Measurements from ENCODE around the gene MYL3. TPM values are rescaled to one million over a fixed set of nuclear protein-coding genes. Genes with fewer than 3 reads are reported as not detected.

Gene MYL3
- polyA plus RNA-seq, 1 donor (not counting 4 experiments of a cell fraction or from before 2014, with no cell fraction given) = not detected

DNA sequence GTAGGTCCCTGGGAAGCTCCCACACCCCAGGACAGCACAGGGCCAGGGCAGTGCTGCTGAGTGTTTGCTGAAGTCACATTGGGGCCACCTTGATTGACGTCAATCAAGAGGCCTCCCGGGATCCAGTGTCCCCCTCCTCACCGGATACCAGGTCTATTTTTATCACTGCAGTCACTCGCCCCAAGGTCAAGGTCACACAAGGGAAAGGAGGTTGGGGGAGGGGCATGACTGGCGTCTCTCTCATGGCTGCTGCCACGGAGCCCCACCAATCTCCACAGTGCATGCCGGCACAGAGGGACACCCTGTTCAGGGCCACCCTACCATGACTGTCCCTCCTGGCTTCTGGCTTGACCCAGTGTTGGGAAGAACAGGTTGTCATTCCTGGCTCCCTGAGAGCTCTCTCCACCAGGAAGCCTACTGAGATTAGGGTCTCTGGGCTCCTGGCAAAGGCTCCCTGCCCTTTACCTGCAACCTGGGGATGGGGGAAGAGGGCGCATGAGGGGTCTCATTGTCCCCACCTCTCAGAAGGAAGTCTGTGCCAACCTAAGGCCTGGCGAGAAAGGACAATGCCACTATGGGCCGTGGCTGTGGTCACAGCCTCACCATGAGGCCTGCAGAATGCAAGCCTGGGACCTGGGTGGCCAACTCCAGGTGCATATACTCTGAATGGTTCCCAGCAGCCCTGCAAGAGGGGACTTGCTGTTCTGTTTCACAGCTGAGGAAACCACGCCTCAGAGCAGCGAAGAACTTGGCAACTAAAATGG is 1.5 kb downstream of the MYL3 start:
- Histone ChIP-seq H3K36me3 (ENCODE audit: control insufficient read depth in 2 of 2, extremely low read depth in 1 of 2, insufficient read depth in 2 of 2, low read length in 2 of 2) (no peaks in the 10 kb centered on the region), H3K4me1 (ENCODE audit: control insufficient read depth, extremely low read depth, insufficient read depth, low read length) (no peaks in the 10 kb centered on the region), H3K9me1 (ENCODE audit: control insufficient read depth, extremely low read depth, insufficient read depth, low read length) (no peaks in the 10 kb centered on the region), H3K4me3 (ENCODE audit: control insufficient read depth in 2 of 3, extremely low read depth in 1 of 3, insufficient read depth in 2 of 3, low read depth in 1 of 3, low read length in 3 of 3) (no peak overlapping the region), H3K79me2 (ENCODE audit: control insufficient read depth, insufficient read depth, low read length) (no peaks in the 10 kb centered on the region), H3K9me3 (ENCODE audit: control insufficient read depth, low read depth, low read length) (no peaks in the 10 kb centered on the region), H3K4me2 (ENCODE audit: control insufficient read depth, extremely low read depth, insufficient read depth, low read depth, low read length) (no peak overlapping the region), H3K27me3 (ENCODE audit: control insufficient read depth, extremely low read depth, insufficient read depth, low read length) (peaks cover 16% of the 10 kb centered on the region), H2AFZ (ENCODE audit: control insufficient read depth, low read length) (no peak overlapping the region), H3K27ac (ENCODE audit: control insufficient read depth, insufficient read depth, low read length) (no peak overlapping the region), H3K9ac (ENCODE audit: control insufficient read depth, extremely low read depth, insufficient read depth, low read length) (no peak overlapping the region), H4K20me1 (ENCODE audit: control insufficient read depth, extremely low read depth, insufficient read depth, low read length) (peaks cover 4% of the 10 kb centered on the region)
- dilution Hi-C loops (cut with MboI; ENCODE audit: extremely low pct_ligation_motif_present, low sequenced_read_pairs) = no loop called here
- TF ChIP-seq CTCF (optimal IDR thresholded peaks at IDR 0.05 in 1 of 3, IDR thresholded peaks at IDR 0.05 in 1 of 3, conservative IDR thresholded peaks at IDR 0.05 in 1 of 3; ENCODE audit: extremely low read depth in 1 of 3, insufficient read depth in 2 of 3, low read length in 3 of 3) (no peak), EZH2 (IDR thresholded peaks at IDR 0.05; ENCODE audit: low read length) (no peak)
- FAIRE-seq (no peak), DNase-seq (ENCODE audit: low read depth, low spot score) (no peak)

- H3K27ac ChIP-seq (ENCODE audit: control insufficient read depth, insufficient read depth, low read length) = no peak overlapping the region
- TF ChIP-seq CTCF (optimal IDR thresholded peaks at IDR 0.05 in 1 of 3, IDR thresholded peaks at IDR 0.05 in 1 of 3, conservative IDR thresholded peaks at IDR 0.05 in 1 of 3; ENCODE audit: extremely low read depth in 1 of 3, insufficient read depth in 2 of 3, low read length in 3 of 3) (no peak), EZH2 (IDR thresholded peaks at IDR 0.05; ENCODE audit: low read length) (no peak)
- no peaks in the 10 kb centered on the region for H3K9me1 ChIP-seq (ENCODE audit: control insufficient read depth, extremely low read depth, insufficient read depth, low read length)
- FAIRE-seq = no peak
- peaks cover 16% of the 10 kb centered on the region for H3K27me3 ChIP-seq (ENCODE audit: control insufficient read depth, extremely low read depth, insufficient read depth, low read length)
- H3K4me3 ChIP-seq (ENCODE audit: control insufficient read depth in 2 of 3, extremely low read depth in 1 of 3, insufficient read depth in 2 of 3, low read depth in 1 of 3, low read length in 3 of 3) = no peak overlapping the region
- H4K20me1 ChIP-seq (ENCODE audit: control insufficient read depth, extremely low read depth, insufficient read depth, low read length) = peaks cover 4% of the 10 kb centered on the region
- dilution Hi-C loops (cut with MboI; ENCODE audit: extremely low pct_ligation_motif_present, low sequenced_read_pairs) = no loop called here
- no peaks in the 10 kb centered on the region for H3K36me3 ChIP-seq (ENCODE audit: control insufficient read depth in 2 of 2, extremely low read depth in 1 of 2, insufficient read depth in 2 of 2, low read length in 2 of 2)
- no peak overlapping the region for H3K4me2 ChIP-seq (ENCODE audit: control insufficient read depth, extremely low read depth, insufficient read depth, low read depth, low read length)
- no peak for DNase-seq (ENCODE audit: low read depth, low spot score)
- H2AFZ ChIP-seq (ENCODE audit: control insufficient read depth, low read length) = no peak overlapping the region
- H3K9ac ChIP-seq (ENCODE audit: control insufficient read depth, extremely low read depth, insufficient read depth, low read length) = no peak overlapping the region
- no peaks in the 10 kb centered on the region for H3K9me3 ChIP-seq (ENCODE audit: control insufficient read depth, low read depth, low read length)
- H3K79me2 ChIP-seq (ENCODE audit: control insufficient read depth, insufficient read depth, low read length) = no peaks in the 10 kb centered on the region
- H3K4me1 ChIP-seq (ENCODE audit: control insufficient read depth, extremely low read depth, insufficient read depth, low read length) = no peaks in the 10 kb centered on the region
These were observed 2.2 kb downstream of the MYL3 start for GRCh38 chr3:46860810-46861604.
